ENCODE measurements around the gene EGFLAM. TPM values are rescaled to one million over a fixed set of nuclear protein-coding genes. Genes with fewer than 3 reads are reported as not detected.

Gene EGFLAM
- polyA plus RNA-seq, 1 donor from 2014 or later: not detected

DNA sequence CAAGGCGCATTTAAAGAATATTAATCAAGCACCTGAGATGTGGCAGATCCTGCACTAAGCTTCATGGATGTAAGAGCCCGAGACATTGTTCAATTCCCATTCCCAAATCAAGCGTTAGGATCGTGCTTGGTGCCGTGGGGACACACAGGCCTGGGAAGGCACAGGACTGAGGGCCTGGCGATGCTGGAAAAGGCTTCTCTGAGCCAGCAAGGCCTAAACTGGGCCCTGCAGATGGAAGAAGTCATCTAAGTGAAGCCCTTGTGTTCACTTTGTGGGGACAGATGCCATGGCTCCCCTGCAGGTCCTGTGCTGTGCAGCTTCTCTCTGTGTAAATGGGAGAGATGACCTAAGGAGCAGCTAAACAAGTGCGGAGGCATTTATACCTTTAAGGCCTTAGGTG, 214.2 kb downstream of the EGFLAM start:
- Histone ChIP-seq H3K9ac (ENCODE audit: low read length) (no peak overlapping the region), H3K27me3 (ENCODE audit: insufficient read depth, low read depth, low read length) (no peaks in the 10 kb centered on the region), H3K36me3 (ENCODE audit: insufficient read depth, low read length) (no peaks in the 10 kb centered on the region), H3F3A (ENCODE audit: insufficient read depth, low read length, poor library complexity, severe bottlenecking) (no peaks in the 10 kb centered on the region), H3K79me2 (replicated peaks; ENCODE audit: insufficient read depth, low read length) (no peaks in the 10 kb centered on the region), H3K9me3 (ENCODE audit: low read length) (no peaks in the 10 kb centered on the region), H3K4me3 (ENCODE audit: low read length) (no peak overlapping the region), H4K20me1 (ENCODE audit: insufficient read depth) (no peaks in the 10 kb centered on the region), H3K27ac (ENCODE audit: low read length) (no peak overlapping the region), H2AFZ (ENCODE audit: low read depth, low read length) (no peak overlapping the region), H3K9me2 (ENCODE audit: insufficient read depth, low read length) (no peaks in the 10 kb centered on the region), H3K4me2 (ENCODE audit: low read length) (no peak overlapping the region)
- no peak for TF ChIP-seq MXI1 (conservative IDR thresholded peaks at IDR 0.05; ENCODE audit: poor library complexity, severe bottlenecking)
- no peak for TF ChIP-seq POLR2AphosphoS5 (IDR thresholded peaks at IDR 0.05)
- TF ChIP-seq TAF1 (IDR thresholded peaks at IDR 0.05; ENCODE audit: low read depth): no peak
- no peak for TF ChIP-seq REST (IDR thresholded peaks at IDR 0.05; ENCODE audit: borderline replicate concordance)
- TF ChIP-seq SMC3 (conservative IDR thresholded peaks at IDR 0.05; ENCODE audit: poor library complexity): no peak
- TF ChIP-seq CTCF (IDR thresholded peaks at IDR 0.05; ENCODE audit: poor library complexity, severe bottlenecking): no peak
- no peak for TF ChIP-seq RAD21 (conservative IDR thresholded peaks at IDR 0.05)
- no peak for TF ChIP-seq EP300 (conservative IDR thresholded peaks at IDR 0.05; ENCODE audit: poor library complexity, severe bottlenecking)
- TF ChIP-seq EZH2 (IDR thresholded peaks at IDR 0.05; ENCODE audit: borderline replicate concordance, insufficient read depth, low read length, poor library complexity, severe bottlenecking): no peak

DNA sequence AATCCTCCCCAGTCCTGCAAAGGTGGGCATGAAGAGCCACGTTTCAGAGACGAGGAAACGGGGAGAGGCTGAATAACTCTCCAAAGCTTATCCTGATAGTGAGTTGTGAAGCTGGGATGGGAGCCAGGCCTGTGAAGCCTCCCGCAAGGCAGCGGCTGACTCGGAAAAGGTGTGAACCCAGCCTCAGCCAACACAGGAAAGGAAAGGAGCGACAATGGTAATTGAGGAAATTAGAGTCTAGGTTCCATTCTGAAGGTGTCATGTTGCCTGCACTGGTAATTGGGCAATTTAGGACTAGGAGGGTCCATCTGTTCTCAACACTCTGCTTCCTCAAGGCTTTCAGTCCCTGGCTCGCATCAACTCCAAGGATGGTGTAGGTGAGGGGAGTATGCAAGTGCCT, 214.6 kb downstream of the EGFLAM start:
- no peak overlapping the region for H3K4me2 ChIP-seq (ENCODE audit: low read length)
- H3F3A ChIP-seq (ENCODE audit: insufficient read depth, low read length, poor library complexity, severe bottlenecking): no peaks in the 10 kb centered on the region
- no peaks in the 10 kb centered on the region for H3K27me3 ChIP-seq (ENCODE audit: insufficient read depth, low read depth, low read length)
- no peak overlapping the region for H3K9ac ChIP-seq (ENCODE audit: low read length)
- H4K20me1 ChIP-seq (ENCODE audit: insufficient read depth): no peaks in the 10 kb centered on the region
- no peak for TF ChIP-seq SMC3 (conservative IDR thresholded peaks at IDR 0.05; ENCODE audit: poor library complexity)
- no peak for TF ChIP-seq REST (IDR thresholded peaks at IDR 0.05; ENCODE audit: borderline replicate concordance)
- no peak for TF ChIP-seq RAD21 (conservative IDR thresholded peaks at IDR 0.05)
- TF ChIP-seq TAF1 (IDR thresholded peaks at IDR 0.05; ENCODE audit: low read depth): no peak
- TF ChIP-seq CTCF (IDR thresholded peaks at IDR 0.05; ENCODE audit: poor library complexity, severe bottlenecking): no peak
- no peak for TF ChIP-seq MXI1 (conservative IDR thresholded peaks at IDR 0.05; ENCODE audit: poor library complexity, severe bottlenecking)
- TF ChIP-seq EP300 (conservative IDR thresholded peaks at IDR 0.05; ENCODE audit: poor library complexity, severe bottlenecking): no peak
- TF ChIP-seq POLR2AphosphoS5 (IDR thresholded peaks at IDR 0.05): no peak
- TF ChIP-seq EZH2 (IDR thresholded peaks at IDR 0.05; ENCODE audit: borderline replicate concordance, insufficient read depth, low read length, poor library complexity, severe bottlenecking): no peak
- no peaks in the 10 kb centered on the region for H3K79me2 ChIP-seq (replicated peaks; ENCODE audit: insufficient read depth, low read length)
- H3K9me2 ChIP-seq (ENCODE audit: insufficient read depth, low read length): no peaks in the 10 kb centered on the region
- no peak overlapping the region for H3K4me3 ChIP-seq (ENCODE audit: low read length)
- no peak overlapping the region for H2AFZ ChIP-seq (ENCODE audit: low read depth, low read length)
- no peak overlapping the region for H3K27ac ChIP-seq (ENCODE audit: low read length)
- no peaks in the 10 kb centered on the region for H3K9me3 ChIP-seq (ENCODE audit: low read length)
- H3K36me3 ChIP-seq (ENCODE audit: insufficient read depth, low read length): no peaks in the 10 kb centered on the region

Data from neural cell (in vitro differentiated cells).